Loucy (cell line): ENCODE results near the gene IRF1.
"Not testable (repeated sequence)": the region's sequence is repeated elsewhere in the genome, so short reads cannot be mapped to it uniquely, and the experiment has no call there.

Source experiments
- H2AFZ ChIP-seq: fragments of 200-600 bp; sonication (generic); 2 replicates; pipeline ENCODE4 v1.6.0; 2016; ENCODE audit warnings: antibody characterized with exemption, mild to moderate bottlenecking, low read length, moderate library complexity
- H3F3A ChIP-seq: fragments of 200-600 bp; 2 replicates; pipeline ENCODE4 v1.6.0; 2016; ENCODE audit warnings: antibody characterized with exemption, low read depth, mild to moderate bottlenecking
- H3K27me3 ChIP-seq: fragments of 200-600 bp; sonication (generic); 2 replicates; pipeline ENCODE4 v1.6.1; 2014; ENCODE audit warnings: low read length, mild to moderate bottlenecking; ENCODE audit not compliant: insufficient read depth, poor library complexity, severe bottlenecking
- H3K36me3 ChIP-seq: fragments of 200-600 bp; sonication (generic); 2 replicates; pipeline ENCODE4 v1.6.1; 2016; ENCODE audit warnings: low read length; ENCODE audit not compliant: insufficient read depth
- H3K4me1 ChIP-seq: fragments of 200-600 bp; sonication (generic); 2 replicates; pipeline ENCODE4 v1.5.1; 2014; ENCODE audit warnings: low read length, mild to moderate bottlenecking; ENCODE audit not compliant: insufficient read depth, poor library complexity, severe bottlenecking
- H3K4me2 ChIP-seq: fragments of 200-600 bp; sonication (generic); 2 replicates; pipeline ENCODE4 v1.6.0; 2014; ENCODE audit warnings: antibody characterized with exemption, low read length, low read depth, mild to moderate bottlenecking; ENCODE audit not compliant: poor library complexity, severe bottlenecking
- H3K4me3 ChIP-seq: fragments of 200-600 bp; sonication (generic); 2 replicates; pipeline ENCODE4 v1.5.1; 2014; ENCODE audit warnings: low read length, mild to moderate bottlenecking, mixed read lengths; ENCODE audit not compliant: poor library complexity, severe bottlenecking
- H3K79me2 ChIP-seq: fragments of 200-600 bp; sonication (generic); 2 replicates; pipeline ENCODE4 v1.6.1; 2014; ENCODE audit warnings: low read length; ENCODE audit not compliant: insufficient read depth
- H3K9ac ChIP-seq: fragments of 200-600 bp; sonication (generic); 2 replicates; pipeline ENCODE4 v1.6.0; 2014; ENCODE audit warnings: mild to moderate bottlenecking, low read depth, low read length, moderate library complexity; ENCODE audit not compliant: poor library complexity, severe bottlenecking
- H3K9me2 ChIP-seq: fragments of 200-600 bp; sonication (generic); replicated peaks from 2 replicates; pipeline ENCODE4 v1.6.1; 2016; ENCODE audit warnings: low read depth, low read length, mixed read lengths
- H3K9me3 ChIP-seq: fragments of 200-600 bp; sonication (generic); 2 replicates; pipeline ENCODE4 v1.6.1; 2014; ENCODE audit warnings: mild to moderate bottlenecking, antibody characterized with exemption, low read length, low read depth; ENCODE audit not compliant: insufficient read depth
- H4K20me1 ChIP-seq: fragments of 200-600 bp; sonication (generic); 2 replicates; pipeline ENCODE4 v1.6.0; 2014; ENCODE audit warnings: antibody characterized with exemption, low read length, mild to moderate bottlenecking; ENCODE audit not compliant: insufficient read depth, poor library complexity, severe bottlenecking
- EZH2phosphoT487 ChIP-seq: fragments of 200-600 bp; IDR thresholded peaks from 2 replicates; pipeline ENCODE4 v1.6.1; 2018; ENCODE audit warnings: antibody characterized with exemption, mild to moderate bottlenecking, moderate library complexity, borderline replicate concordance
- TF ChIP-seq, protein P1 (sequence below): fragments of 200-600 bp; sonication (generic); conservative IDR thresholded peaks from 2 replicates; pipeline ENCODE4 v1.5.1; 2014; ENCODE audit warnings: mild to moderate bottlenecking, antibody characterized with exemption, low read length

IRF1 gene

DNA sequence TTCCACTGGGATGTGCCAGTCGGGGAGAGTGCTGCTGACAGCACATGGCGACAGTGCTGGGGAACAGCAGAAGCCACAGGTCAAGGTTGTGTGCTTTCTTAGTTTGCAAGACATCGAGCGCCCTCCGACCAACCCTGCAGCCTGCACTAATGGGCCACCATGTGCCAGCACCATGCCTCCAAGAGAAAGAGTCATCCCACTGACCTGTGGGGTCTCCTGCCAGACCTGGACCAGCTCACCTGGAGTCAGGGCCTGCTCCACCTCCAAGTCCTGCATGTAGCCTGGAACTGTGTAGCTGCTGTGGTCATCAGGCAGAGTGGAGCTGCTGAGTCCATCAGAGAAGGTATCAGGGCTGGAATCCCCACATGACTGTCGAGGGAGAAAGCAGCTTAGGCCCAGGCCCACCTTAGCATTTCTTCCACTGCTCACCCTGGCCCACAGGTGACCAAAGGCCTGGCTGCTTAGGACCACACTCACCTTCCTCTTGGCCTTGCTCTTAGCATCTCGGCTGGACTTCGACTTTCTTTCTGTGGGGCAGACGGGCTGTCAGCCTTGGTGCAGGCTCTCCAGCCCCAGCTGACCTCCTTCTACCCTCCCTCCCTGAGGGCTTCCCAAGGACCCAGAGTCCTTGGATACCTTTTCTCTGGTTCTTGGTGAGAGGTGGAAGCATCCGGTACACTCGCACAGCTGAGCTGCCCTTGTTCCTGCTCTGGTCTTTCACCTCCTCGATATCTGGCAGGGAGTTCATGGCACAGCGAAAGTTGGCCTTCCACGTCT is 4.1 kb downstream of the IRF1 start:
- Histone ChIP-seq H3K9ac (peak overlapping the region; percentile 85), H3K36me3 (peaks cover 62% of the 10 kb centered on the region; the same call in 1 of the 2 replicates), H3K4me2 (peak overlapping the region; percentile 98)

DNA sequence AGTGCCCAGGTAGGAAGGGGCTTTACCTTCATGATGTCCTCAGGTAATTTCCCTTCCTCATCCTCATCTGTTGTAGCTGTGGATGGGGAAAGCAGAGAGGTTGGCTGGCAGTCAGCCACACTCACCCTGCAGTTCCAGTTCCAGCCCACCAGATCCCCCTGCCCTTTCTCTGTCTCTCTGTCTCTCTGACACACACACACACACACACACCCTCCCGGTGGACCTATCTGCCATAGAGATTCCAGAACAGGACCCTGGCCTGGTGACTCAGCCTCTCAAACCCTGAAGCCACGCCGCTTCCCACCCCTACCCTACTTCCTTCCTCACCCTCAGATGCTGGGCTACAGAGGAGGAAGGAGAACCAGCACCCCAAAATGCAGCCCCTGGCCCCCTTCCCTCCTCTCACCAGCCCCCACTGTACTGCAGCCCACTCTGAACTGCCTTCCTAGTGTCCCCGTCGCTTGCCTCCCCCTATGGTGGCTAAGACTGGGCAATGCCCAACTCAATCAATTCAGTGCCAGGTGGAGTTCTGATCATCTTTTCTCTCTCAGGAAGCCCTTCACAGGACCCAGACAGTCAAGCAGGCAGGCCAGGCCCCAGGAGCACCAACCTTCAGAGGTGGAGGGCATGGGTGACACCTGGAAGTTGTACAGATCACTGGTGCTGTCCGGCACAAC is 4.8 kb downstream of the IRF1 start:
- peaks cover 64% of the 10 kb centered on the region; the same call in 1 of the 2 replicates for H3K36me3 ChIP-seq
- peak overlapping the region; percentile 96 for H3K4me3 ChIP-seq
- no peak overlapping the region for H2AFZ ChIP-seq
- H3K4me1 ChIP-seq, result peaks cover 19% of the 10 kb centered on the region
- H3K27me3 ChIP-seq, result no peaks in the 10 kb centered on the region
- peaks cover 76% of the 10 kb centered on the region for H3K79me2 ChIP-seq
- TF ChIP-seq, protein P1, sequence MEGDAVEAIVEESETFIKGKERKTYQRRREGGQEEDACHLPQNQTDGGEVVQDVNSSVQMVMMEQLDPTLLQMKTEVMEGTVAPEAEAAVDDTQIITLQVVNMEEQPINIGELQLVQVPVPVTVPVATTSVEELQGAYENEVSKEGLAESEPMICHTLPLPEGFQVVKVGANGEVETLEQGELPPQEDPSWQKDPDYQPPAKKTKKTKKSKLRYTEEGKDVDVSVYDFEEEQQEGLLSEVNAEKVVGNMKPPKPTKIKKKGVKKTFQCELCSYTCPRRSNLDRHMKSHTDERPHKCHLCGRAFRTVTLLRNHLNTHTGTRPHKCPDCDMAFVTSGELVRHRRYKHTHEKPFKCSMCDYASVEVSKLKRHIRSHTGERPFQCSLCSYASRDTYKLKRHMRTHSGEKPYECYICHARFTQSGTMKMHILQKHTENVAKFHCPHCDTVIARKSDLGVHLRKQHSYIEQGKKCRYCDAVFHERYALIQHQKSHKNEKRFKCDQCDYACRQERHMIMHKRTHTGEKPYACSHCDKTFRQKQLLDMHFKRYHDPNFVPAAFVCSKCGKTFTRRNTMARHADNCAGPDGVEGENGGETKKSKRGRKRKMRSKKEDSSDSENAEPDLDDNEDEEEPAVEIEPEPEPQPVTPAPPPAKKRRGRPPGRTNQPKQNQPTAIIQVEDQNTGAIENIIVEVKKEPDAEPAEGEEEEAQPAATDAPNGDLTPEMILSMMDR, result no peak
- no peak for TF ChIP-seq EZH2phosphoT487
- peak overlapping the region; percentile 85 for H3K9ac ChIP-seq
- H3K9me3 ChIP-seq, result no peaks in the 10 kb centered on the region
- H3F3A ChIP-seq, result no peaks in the 10 kb centered on the region
- no peaks in the 10 kb centered on the region for H3K9me2 ChIP-seq
- H4K20me1 ChIP-seq, result peaks cover 67% of the 10 kb centered on the region
- H3K4me2 ChIP-seq, result peak overlapping the region; percentile 98

More for the DNA sequence above, 4.1 kb downstream of the IRF1 start:
- TF ChIP-seq EZH2phosphoT487, result no peak
- TF ChIP-seq, protein P1, result no peak
- Histone ChIP-seq H3K27me3 (no peaks in the 10 kb centered on the region), H3F3A (no peaks in the 10 kb centered on the region), H3K4me3 (peak overlapping the region; percentile 96), H4K20me1 (peaks cover 67% of the 10 kb centered on the region), H2AFZ (no peak overlapping the region), H3K4me1 (peaks cover 22% of the 10 kb centered on the region), H3K9me2 (no peaks in the 10 kb centered on the region), H3K79me2 (peaks cover 82% of the 10 kb centered on the region), H3K9me3 (no peaks in the 10 kb centered on the region)

DNA sequence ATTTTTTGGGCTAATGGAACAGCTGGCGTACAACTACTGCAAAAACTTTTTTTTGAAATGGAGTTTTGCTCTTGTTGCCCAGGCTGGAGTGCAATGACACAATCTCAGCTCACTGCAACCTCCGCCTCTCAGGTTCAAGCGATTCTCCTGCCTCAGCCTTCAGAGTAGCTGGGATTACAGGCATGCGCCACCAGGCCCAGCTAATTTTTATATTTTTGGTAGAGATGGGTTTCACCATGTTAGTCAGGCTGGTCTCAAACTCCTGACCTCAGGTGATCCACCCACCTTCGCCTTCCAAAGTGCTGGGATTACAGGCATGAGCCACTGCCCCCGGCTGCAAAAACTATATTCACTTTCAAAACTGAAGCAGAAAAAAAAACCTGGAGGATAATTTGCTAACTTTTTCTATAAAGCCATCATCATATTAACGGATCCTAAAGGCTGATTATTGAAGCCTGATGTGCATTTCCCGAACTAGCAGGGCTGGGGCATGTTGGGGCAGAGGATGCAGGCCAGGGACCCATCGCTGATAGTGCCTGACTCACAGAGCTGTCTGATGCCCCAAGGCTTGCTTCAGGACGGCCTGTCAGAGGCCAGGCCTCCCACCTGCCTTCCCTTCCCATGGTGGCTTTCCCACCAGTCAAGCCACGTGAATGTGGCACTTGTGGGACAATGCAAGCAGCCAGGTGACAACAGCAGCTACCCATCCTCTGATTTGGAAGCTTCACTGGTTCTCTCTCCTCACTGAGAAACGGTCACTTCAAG is 5.5 kb downstream of the IRF1 start:
- not testable (repeated sequence) for H3K9me3 ChIP-seq, H3K9me2 ChIP-seq, H3F3A ChIP-seq, H3K27me3 ChIP-seq, H2AFZ ChIP-seq
- Histone ChIP-seq H3K36me3 (peaks cover 64% of the 10 kb centered on the region; the same call in 1 of the 2 replicates), H3K79me2 (peaks cover 71% of the 10 kb centered on the region), H3K4me2 (peak overlapping the region; percentile 98), H3K4me3 (peak overlapping the region; percentile 96), H3K4me1 (peaks cover 20% of the 10 kb centered on the region), H3K9ac (peak overlapping the region; percentile 85), H4K20me1 (peaks cover 66% of the 10 kb centered on the region)
